ENCODE measurements around the gene MATN3. TPM values are rescaled to one million over a fixed set of nuclear protein-coding genes. Genes with fewer than 3 reads are reported as not detected.

MATN3 gene
- total RNA-seq, 1 donor from 2014 or later = 0.26 TPM

GRCh38 chr2:19942199-19942598 is 70.3 kb downstream of the MATN3 start:
- FAIRE-seq (no peak), DNase-seq (ENCODE audit: low read depth) (no peak)
- H3K27me3 ChIP-seq (ENCODE audit: control insufficient read depth, insufficient read depth, low read length) = no peaks in the 10 kb centered on the region
- H3K4me3 ChIP-seq (ENCODE audit: low read depth, low read length) = no peak overlapping the region
- TF ChIP-seq CTCF (IDR thresholded peaks at IDR 0.05; ENCODE audit: insufficient read depth, low read length, severe bottlenecking) = no peak
- peaks cover 2% of the 10 kb centered on the region for H3K36me3 ChIP-seq (ENCODE audit: control insufficient read depth, insufficient read depth, low read length)

Other genes starting within 250 kb of the MATN3 start
- 4.2 and 7.7 TPM in 2 replicates for gene TTC32, start 110.7 kb downstream of the MATN3 start, total RNA-seq
- 4.2 and 8.7 TPM in 2 replicates for gene WDR35, start 22.6 kb downstream of the MATN3 start, total RNA-seq
- 60.0 and 63.1 TPM in 2 replicates for gene LAPTM4A, start 39.0 kb upstream of the MATN3 start, total RNA-seq
- 1,084 and 1,308 TPM in 2 replicates for gene SDC1, start 212.5 kb upstream of the MATN3 start, total RNA-seq